GM10266 (cell line): Measurements from ENCODE around the gene TPBGL.
A peak's percentile ranks its signal among the peaks of the same experiment; 100 is the strongest.

ENCODE experiments used
- DNase-seq: peaks from one replicate; pipeline ENCODE4 v3.0.0; 2012; ENCODE audit errors: extremely low spot score
- CTCF ChIP-seq: IDR thresholded peaks from 2 replicates; pipeline ENCODE4 v1.5.1; 2012; ENCODE audit warnings: mild to moderate bottlenecking, low read depth; ENCODE audit not compliant: control insufficient read depth, insufficient read depth; ENCODE audit errors: missing control alignments

TPBGL gene

GRCh38 chr11:75241036-75241905 is 697 bp downstream of the TPBGL start:
- DNase-seq = peak; percentile 98
- TF ChIP-seq CTCF = peak; percentile 100

- no peak for DNase-seq
- TF ChIP-seq CTCF = no peak
Measured at GRCh38 chr11:75241906-75242644, 1.5 kb downstream of the TPBGL start.

GRCh38 chr11:75242722-75243600 is 2.4 kb downstream of the TPBGL start:
- TF ChIP-seq CTCF = no peak
- DNase-seq = no peak

- no peak for TF ChIP-seq CTCF
- no peak for DNase-seq
Measured at GRCh38 chr11:75244052-75244814, 3.7 kb downstream of the TPBGL start.

GRCh38 chr11:75245356-75246005 is 4.9 kb downstream of the TPBGL start:
- no peak for DNase-seq
- TF ChIP-seq CTCF = no peak
